Body of pancreas (tissue), 4 donors: ENCODE results near the gene RRAGC.

Experiments used
- CTCF ChIP-seq, 7 experiments: fragments of 450-650 bp in 4 of 7; fragments of 200-600 bp in 3 of 7; sonication (generic) in 3 of 7; IDR thresholded peaks; one replicate each; pipeline ENCODE4 v1.5.1; 2016 to 2019; ENCODE audit warnings: antibody characterized with exemption in 7 of 7
- POLR2A ChIP-seq, 3 donors: fragments of 450-650 bp; IDR thresholded peaks; one replicate each; pipeline ENCODE4 v1.6.1; 2016; ENCODE audit warnings: antibody characterized with exemption in 3 of 3, mild to moderate bottlenecking in 2 of 3

DNA sequence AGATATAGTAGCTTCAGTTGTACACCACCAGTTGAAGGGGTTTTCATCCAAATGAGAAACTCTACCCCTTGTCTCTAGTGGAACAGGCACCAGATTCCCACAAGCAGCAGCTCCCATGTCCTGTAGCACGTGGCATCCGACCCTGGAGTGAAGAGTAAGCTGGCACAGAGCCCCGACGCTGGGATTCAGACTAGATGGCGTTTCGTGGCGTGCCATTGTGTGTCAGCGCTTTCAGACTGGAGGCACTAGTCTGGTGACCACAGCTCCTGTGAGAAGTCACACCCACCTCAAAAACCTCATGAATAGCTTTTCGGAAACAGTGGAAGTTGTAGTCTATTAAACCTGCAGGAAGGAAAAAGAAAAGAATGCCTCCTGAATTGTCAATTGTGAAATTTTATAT lies 20.2 kb downstream of the RRAGC start:
- no peak for TF ChIP-seq POLR2A (IDR thresholded peaks at IDR 0.05)
- TF ChIP-seq CTCF (IDR thresholded peaks at IDR 0.05) = no peak
